ENCODE measurements around the gene OVOL2. TPM values are rescaled to one million over a fixed set of nuclear protein-coding genes. Genes with fewer than 3 reads are reported as not detected.

OVOL2 gene
- total RNA-seq, 1 experiment from 2014 or later: 18.8 TPM

DNA sequence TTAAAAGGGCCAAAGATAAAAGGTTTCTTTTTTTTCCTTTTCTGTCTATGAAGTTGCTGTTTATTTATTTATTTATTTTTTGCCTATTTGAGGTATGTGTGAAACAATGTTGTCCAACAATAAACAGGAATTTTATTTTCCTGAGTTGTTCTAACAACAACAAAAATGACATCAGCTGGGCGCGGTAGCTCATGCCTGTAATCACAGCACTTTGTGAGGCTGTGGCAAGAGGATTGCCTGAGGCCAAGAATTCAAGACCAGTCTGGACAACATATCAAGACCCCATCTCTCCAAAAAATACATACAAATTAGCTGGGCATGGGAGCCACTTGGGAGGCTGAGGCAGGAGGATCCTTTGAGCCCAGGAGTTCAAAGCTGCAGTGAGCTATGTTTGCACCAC is 44.8 kb downstream of the OVOL2 start:
- DNase-seq (ENCODE audit: low spot score): no peak

DNA sequence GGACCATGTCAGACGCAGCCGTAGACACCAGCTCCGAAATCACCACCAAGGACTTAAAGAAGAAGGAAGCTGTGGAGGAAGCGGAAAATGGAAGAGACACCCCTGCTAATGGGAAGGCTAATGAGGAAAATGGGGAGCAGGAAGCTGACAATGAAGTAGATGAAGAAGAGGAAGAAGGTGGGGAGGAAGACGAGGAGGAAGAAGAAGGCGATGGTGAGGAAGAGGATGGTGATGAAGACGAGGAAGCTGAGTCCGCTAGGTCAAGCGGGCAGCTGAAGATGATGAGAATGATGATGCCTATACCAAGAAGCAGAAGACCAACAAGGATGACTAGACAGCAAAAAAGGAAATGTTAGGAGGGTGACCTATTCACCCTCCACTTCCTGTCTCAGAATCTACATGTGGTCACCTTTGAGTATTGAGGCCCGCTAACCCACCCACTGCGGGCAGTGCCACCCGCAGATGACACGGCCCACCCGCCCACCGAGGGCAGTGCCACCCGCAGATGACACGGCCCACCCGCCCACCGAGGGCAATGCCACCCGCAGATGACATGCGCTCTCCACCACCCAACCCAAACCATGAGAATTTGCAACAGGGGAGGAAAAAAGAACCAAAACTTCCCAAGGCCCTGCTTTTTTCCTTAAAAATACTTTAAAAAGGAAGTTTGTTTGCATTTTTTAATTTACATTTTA is 45.6 kb downstream of the OVOL2 start:
- no peak for DNase-seq (ENCODE audit: low spot score)

DNA sequence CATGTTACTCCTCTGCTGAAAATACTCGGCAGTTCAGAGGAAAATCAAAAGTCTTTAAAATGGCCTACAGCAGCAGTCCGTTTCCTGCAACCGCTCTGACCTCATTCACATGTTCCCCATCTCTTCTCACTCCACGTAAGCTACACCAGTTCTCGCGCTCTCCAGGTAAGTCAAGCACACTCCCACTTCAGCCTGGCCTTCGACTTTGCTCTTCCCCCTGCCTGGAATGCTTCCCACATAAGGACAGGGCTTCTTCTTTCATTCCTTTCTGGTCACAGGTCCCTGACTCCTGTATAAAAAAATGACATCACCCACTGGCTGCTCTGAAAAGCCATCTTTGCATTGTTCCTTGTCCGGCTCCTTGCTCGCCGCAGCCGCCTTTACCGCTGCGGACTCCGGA is 46.2 kb downstream of the OVOL2 start:
- DNase-seq (ENCODE audit: low spot score): no peak

DNA sequence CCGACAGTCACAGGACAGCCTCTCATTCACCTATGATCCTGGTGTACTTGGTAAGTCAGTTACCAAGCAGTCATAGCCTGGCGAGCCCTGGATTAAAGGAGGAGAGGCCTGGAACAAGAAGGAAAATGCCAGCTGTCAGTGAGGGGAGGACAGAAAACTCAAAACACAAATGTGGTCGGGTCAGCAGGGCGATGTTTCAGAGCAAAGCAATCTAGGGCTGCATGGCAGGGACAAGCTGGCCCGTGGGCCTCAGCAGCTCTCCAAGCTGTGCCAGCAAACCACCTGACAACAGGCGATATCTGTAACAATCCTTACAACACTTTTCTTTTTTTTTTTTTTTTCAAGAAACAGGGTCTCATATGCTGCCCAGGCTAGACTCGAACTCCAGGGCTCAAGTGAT is 48.6 kb downstream of the OVOL2 start:
- DNase-seq (ENCODE audit: low spot score): no peak

DNA sequence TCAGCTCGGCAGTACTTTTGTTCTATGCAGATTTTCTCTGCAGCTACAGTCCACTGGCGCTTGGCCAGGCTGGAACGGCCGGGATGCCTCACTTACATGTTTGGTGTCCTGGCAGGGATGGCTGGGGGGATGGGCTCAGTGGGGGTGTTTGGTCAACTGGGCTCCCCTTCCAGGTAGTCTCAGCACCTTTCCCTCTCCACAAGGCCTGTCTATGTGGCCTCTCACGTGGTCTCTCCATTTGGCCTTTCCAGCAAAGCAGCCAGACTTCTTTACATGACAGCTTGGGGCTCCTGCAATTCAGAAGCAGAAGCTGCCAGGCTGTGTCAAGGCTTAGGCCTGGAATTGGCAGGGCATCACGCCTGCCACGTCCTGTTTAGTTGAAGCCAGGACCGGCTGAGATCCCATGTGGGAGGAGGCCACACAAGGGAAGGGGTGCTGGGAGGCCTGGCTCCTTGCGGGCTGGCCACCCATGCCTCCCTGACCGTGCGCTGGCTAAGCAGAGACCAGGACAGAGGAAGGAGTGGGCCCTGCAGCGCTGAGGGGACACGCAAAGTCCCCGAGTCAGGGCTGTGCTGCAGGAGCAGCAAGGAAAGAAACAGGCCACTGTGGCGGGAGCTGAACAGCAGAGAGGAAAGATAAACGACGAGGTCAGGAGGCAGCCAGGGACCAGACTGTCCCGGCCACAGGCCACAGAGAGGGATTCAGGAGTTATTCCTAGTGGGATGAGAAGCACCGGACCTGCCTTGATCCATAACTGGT is 50.0 kb downstream of the OVOL2 start:
- no peak for DNase-seq (ENCODE audit: low spot score)

DNA sequence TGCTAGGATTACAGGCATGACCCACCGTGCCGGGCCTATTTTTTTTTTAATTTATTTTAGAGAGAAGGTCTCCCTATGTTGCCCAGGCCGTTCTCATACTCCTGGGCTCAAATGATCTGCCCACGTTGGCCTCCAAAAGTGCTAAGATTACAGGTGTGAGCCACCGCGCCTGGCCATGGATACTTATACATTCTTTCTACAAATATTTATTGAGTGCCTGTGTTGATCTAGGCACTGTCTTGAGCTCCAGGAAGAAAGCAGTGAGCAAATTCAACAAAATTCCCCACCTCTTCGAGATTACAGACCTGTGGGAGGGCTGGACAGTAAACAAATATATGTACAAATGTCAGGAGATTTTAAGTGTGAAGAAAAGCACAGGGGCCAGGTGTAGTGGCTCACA is 51.0 kb downstream of the OVOL2 start:
- DNase-seq (ENCODE audit: low spot score): no peak

DNA sequence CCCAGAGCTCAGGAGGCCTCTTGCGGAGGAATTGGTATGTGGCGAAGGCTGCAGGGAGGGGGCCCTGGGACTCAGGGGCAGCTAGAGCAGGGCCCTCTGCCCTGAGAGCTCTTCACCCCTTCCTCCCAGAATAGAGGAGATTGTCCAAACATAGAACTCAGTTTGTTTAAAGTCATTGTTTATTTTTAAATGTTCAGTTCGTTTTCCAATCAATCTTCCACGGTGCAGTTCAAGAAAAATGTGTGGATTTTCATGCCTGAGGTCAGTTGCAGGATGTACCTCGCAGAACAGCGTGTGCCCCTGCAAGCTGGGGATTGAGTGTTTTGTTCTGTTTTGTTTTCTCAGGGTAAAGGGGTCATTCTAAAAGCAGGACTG is 51.7 kb downstream of the OVOL2 start:
- no peak for DNase-seq (ENCODE audit: low spot score)

DNA sequence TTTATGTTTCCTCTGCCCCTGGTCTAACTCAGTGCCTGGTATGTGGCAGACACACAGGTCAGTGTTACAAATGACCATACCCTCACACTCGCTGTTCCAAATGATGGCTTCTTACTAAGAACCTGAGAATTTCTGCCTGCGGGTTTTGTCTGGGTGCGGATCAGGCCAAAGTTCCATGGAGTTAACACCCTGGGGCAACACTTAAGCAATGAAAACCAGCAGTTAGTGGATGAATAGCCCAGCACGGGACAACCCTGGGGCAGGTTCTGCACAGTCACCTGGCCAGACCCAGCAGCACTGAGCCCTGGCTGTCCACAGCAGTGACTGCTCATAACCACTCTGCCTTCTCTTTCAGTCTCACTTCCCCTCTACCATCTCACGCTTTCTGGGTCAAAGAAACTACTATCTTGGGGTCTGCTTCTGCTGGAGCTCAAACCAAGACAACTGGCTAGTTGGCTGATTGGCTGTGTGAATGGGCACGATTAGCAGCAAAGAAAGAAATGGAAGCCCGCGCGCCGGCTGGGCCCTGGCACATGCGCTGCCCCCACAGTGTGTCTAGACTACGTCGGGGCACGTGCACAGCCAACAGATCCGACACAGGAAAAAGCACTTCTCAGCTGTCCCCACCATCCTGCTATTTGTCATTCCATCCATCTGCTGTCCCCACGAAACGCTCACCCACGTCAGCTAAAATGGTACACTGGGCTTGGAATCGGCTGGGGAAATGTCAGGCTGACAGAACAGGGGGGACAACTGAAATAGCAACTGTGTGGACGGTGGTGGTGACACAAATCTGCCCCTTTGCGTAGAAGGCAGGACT is 52.3 kb downstream of the OVOL2 start:
- DNase-seq (ENCODE audit: low spot score): no peak

DNA sequence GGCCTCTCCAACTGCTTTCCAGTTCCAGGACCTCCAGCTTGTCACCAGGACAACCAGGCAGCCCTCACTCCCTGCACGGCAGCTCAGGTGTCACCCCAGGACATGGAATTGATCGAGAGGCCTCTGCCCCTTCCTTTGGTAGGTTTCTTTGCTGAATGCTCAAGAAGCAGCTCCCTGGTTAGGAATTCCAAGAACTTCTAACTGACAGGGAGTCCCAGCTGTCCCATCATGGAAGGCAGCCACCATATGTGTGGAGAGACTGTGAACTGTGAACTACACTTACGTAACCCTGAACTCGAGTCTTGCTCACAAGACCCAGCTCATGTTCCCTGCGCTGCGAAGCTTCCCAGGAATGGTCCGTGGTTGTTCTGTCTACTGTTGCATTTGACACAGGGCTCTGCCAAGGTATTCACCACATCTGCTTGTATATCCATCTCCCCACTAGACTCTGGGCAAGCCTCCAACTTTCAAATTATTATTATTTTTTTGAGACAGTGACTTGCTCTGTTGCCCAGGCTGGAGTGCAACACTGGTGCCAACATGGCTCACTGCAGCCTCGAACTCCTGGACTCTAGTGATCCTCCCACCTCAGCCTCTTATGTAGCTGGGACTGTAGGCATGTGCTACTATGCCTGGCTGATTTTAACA is 53.2 kb downstream of the OVOL2 start:
- no peak for DNase-seq (ENCODE audit: low spot score)

DNA sequence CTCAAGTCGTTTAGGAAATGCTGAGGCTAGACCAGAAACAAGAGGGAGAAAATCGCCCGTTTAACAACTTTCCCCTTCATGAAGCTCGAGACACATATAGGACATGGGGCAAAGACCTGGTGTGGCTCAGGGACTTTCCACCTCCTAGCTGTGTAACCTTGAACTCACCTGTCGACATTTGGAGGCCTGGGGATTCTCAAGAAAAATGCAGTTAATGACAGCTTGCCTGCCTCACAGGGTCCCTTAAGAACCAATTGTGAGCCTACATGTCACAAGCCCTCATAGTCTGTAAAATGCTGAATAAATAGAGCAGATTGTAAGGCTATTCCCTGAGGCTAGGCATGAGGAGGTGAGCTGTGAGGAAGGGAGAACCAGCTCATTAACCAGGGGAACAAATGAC is 53.8 kb downstream of the OVOL2 start:
- DNase-seq (ENCODE audit: low spot score): no peak

DNA sequence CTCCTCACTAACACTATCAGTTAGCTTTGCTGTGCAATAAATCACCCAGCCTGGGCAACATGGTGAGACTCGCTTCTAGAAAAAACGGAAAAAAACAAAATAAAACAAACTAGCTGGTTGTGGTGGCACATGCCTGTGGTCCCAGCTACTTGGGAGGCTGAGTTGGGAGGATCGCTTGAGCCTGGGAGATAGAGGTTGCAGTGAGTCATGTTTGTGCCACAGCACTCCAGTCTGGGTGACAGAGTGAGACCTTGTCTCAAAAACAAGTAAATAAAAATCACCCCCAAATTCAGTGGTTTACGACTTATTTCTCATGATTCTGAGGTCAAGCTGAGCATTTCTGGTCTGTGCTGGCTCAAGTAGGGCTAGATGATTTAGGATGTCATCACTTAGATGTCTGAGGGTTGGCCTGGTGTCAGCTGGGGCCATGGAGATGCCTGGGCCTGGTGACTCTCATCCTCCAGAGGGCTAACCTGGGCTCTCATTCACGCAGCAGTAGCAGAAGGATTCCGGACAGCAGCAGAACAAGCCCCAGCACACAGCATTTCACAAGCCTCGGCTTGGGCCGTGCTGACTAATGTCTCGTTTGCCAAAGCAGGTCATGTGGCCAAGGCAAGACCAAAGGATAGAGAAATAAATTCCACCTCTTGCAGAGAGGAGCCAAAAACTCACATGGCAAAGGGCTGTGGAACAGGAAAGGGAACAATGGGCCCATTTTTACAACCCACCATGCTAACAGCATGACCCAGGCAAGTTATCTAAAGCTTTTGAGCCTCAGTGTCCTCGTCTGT is 56.4 kb downstream of the OVOL2 start:
- DNase-seq (ENCODE audit: low spot score): no peak

DNA sequence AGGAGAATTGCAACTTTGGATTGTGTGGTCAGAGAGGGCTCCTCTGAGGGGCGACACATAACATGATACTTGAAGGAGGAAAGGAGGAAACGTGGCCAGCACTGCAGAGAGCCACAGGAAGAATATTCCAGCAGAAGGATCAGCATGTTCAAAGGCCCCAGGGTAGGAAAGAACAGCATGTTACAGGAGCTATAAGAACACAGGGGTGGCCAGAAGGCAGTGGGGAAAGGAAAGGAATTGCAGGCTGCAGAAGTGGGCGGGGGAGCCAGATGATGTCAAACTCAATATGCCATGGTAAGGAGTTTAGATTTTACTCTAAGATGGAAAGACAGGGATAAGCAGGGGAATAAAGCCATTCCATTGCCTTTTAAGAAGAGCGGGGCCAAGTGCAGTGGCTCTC is 58.1 kb downstream of the OVOL2 start:
- no peak for DNase-seq (ENCODE audit: low spot score)

DNA sequence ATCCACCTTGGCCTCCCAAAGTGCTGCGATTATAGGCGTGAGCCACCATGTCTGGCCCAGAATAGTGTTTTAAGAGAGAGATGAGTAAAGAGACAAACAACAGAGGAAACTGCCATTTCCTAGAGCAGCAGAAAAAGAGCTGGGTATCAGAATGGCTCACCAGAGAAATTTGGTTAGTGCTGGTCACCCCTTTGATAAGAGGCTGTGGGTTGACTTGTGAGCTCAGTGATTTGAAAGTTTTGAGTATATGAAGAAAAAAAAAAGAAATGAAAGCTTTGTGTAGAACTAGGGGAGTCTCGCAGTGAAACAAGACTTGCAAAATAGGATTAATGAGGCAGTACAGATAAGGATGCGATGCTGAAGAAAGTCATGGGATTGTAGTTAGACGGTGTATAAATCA is 59.3 kb downstream of the OVOL2 start:
- DNase-seq (ENCODE audit: low spot score): no peak

DNA sequence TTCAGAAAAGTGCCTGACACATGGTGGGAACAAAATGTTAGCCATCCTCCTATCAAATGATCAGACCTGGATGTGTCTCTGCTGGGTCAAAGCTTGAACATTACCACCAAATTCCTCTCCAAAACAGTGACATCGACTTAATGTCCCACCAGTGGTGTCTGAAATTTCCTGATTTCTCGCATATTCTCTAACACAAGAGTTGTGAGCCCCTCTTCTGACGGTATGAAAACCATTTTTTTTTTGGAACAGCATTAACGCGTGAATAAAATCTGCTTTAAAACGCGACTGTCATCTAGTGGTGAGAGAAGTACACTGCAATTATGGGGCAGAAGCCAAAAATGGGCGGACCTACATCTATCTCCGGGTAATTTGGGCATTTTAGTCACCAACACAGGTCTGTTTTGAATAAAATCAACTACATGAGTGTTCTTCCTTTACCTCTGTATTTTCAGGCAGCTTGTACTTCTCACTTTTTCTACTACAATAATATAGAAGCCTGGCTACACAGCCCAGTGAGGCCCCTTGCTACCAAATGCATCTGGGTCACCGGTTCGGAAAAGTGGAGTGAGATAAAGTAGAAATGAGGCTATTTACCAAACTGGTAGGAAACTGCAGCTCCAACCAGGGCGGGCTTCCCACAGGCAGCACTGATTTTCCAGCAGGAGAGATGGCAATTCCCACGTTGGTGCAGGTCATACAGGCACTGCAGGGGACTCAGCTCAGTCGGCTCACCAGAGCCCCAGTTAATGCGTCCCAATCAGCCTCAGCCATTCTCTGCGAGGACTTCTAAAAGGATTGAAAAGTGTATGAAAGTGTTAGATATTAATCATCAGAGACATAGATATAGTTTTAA is 61.5 kb downstream of the OVOL2 start:
- peak; percentile 65 for DNase-seq (ENCODE audit: low spot score)

DNA sequence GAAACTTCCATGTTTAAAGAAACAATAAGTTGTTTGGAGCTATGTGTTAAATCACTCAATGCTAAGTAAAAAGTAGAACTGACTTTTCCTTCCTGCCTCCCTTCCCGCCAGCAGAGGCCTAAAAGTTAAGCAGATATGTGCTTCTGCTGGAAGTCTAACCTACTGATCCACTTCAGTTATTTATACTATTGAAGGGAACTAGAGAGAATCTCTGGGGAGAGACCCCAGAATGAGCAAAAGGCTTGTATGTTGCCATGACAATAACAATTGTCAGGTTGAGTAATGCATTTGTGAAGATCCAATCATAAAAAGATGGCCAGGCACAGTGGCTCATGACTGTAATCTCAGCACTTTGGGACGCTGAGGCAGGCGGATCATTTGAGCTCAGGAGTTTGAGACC is 64.2 kb downstream of the OVOL2 start:
- DNase-seq (ENCODE audit: low spot score): no peak

DNA sequence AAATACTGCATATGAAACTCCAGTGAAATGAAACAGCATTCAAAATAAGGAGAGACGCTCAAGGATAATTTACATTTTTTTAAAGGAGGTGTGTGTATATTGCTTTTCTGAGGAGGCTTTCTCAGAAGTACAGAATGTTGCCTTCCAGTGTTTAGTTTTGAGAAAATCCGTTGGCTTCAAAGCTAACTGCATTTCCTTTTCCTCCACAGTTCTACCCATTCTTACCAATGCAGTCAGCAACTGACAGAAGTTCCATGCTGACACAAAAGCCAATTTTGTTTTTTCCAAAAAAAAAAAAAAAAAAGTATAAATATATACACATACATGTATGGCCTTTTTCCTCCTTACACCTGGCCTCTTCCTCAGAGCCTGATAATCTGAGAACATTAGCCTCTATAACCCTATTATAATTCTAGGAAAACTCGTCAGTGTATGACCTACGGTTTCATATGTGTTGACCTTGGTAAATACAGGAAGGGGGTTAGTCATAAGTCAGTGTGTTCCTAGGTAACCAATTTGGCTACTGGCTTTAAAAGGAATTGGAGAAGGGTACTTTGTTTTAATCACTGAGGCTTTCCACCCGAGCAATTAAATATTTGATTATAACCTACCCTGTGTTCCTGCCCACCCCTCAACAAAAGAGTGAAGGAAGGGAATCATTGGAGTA is 64.7 kb downstream of the OVOL2 start:
- DNase-seq (ENCODE audit: low spot score): no peak

DNA sequence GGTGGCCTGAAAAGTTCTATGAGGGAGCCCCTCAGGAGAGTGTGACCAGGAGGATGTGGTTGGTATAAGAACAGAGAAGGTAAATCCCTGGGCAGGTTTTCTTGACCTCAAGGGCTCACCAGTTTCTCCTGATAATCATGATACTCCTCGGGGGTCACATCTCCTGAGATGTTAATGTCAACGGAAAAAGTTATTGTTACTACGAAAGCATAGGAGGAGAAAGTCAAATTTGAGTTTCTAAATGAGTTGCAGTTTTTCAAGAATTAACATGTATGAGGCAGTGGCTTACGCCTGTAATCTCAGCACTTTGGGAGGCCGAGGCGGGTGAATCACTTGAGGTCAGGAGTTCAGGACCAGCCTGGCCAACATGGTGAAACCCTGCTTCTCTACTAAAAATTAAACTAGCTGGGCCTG is 65.5 kb downstream of the OVOL2 start:
- no peak for DNase-seq (ENCODE audit: low spot score)

DNA sequence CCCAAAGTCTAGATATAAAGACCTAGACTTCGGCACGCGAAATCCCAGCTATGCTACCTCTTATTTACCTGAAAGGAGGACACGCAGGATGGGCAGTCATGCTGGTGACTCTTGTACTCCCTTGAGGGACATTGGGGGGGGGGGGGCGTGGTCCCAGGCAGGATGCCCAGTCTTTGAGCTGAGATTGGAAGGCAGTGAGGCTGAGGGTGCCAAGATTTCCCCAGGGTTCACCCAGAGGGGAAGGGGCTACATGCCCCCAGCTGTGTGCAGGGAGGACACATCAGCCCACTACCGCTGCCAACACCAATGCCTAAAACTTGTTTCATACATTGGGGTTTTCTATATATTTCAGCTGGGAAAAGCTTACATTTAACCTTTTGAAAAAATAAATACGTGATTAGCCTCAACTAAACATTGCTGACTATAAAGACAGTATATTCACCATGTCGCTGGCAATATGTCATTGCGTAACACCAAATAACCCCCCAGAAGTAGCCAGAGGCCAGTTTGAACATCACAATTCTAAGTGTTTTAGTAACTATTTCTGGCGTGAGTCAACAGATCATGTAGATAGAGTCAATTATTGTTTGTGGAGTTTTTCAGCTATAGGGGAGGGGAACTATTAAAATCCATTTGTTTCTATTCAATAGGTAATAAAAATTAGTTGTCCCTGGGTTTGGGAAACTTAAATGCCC is 67.3 kb downstream of the OVOL2 start:
- DNase-seq (ENCODE audit: low spot score): no peak

DNA sequence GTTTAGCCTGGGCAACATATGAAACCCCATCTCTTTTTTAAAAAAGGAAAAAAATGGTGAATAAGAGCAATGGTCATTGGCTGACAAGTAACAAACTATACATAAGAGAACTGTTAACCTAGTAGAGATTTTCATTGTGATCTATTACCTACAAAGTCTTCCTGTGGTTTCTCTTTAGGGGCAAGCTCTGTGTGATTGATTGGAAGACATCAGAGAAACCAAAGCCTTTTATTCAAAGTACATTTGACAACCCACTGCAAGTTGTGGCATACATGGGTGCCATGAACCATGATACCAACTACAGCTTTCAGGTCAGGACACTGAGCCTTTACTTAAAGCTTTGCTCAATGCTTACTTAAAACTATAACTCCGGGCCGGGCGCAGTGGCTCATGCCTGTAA is 69.7 kb downstream of the OVOL2 start:
- no peak for DNase-seq (ENCODE audit: low spot score)
